Right lobe of liver (tissue), 4 donors: Measurements from ENCODE around the gene SH3RF1.

Source experiments
- POLR2A ChIP-seq: fragments of 450-650 bp; IDR thresholded peaks from one replicate; pipeline ENCODE4 v1.6.1; 2017; ENCODE audit warnings: antibody characterized with exemption, mild to moderate bottlenecking
- TF ChIP-seq, protein P1 (sequence below), 4 donors: fragments of 200-600 bp in 3 of 4; fragments of 450-650 bp in 1 of 4; IDR thresholded peaks; one replicate each; pipeline versions ENCODE4 v1.5.1 to v1.8.0; 2016 to 2022; ENCODE audit warnings: antibody characterized with exemption in 4 of 4, mild to moderate bottlenecking in 2 of 4
- donor health status: DM: no; HTN: no; CAD: no.
- donor health status: DM: no; HTN: no; CAD: no.
- donor health status: DM: no; HTN: yes; CAD: no.

DNA sequence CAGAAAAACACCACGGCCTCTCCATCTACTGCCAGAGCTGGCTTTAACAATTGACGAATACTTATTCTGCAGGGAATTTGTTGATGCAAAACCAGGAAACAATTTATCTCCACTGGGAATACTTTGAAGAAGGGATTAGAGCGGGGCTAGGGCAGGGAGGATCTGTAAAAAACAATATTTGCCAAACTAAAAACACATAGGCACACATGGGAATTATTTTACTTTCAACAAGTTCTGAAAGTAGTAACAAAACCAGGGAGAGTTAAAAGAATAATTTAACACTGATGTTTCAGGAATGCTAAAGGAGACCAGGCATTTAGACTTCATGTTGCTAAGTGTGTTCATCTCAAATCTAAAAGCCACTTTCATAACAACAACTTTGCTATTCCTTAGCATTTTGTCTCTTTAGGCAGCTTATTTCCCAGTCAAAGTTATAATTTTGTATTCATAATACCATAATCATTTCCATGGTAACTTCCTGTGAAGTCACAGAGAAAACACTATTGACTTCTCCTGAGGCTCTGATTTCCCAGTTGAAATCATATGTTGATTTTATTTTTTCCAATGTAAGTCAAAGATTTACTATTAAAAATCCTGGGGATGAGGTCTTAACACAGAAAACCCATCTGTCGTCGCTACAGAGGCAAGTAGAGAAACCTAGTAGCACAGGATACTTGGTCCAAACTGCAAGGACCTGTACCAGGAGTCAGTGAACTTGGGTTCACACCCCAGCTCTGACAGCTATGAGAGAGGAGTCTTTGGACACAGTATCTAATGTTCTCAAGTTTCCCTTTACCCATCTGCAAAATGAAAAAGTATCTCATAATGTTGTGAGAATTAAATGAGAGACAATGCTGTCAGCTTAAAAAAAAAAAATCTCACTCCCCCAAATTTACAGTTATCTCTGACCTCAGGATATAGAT lies 69.3 kb downstream of the SH3RF1 start:
- no peak for TF ChIP-seq POLR2A
- TF ChIP-seq, protein P1, sequence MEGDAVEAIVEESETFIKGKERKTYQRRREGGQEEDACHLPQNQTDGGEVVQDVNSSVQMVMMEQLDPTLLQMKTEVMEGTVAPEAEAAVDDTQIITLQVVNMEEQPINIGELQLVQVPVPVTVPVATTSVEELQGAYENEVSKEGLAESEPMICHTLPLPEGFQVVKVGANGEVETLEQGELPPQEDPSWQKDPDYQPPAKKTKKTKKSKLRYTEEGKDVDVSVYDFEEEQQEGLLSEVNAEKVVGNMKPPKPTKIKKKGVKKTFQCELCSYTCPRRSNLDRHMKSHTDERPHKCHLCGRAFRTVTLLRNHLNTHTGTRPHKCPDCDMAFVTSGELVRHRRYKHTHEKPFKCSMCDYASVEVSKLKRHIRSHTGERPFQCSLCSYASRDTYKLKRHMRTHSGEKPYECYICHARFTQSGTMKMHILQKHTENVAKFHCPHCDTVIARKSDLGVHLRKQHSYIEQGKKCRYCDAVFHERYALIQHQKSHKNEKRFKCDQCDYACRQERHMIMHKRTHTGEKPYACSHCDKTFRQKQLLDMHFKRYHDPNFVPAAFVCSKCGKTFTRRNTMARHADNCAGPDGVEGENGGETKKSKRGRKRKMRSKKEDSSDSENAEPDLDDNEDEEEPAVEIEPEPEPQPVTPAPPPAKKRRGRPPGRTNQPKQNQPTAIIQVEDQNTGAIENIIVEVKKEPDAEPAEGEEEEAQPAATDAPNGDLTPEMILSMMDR (IDR thresholded peaks at IDR 0.05), result no peak
